ENCODE measurements around the gene AGPAT3. TPM values are rescaled to one million over a fixed set of nuclear protein-coding genes. Genes with fewer than 3 reads are reported as not detected.

Gene AGPAT3
- total and polyA plus RNA-seq, 10 of the 15 experiments (the other 5 are each of a cell fraction or from before 2014, with no cell fraction given): 1.2 to 110 (median 30.8) TPM

- Histone ChIP-seq H2AFZ (ENCODE audit: control insufficient read depth, low read depth, low read length) (no peak overlapping the region), H4K20me1 (ENCODE audit: control insufficient read depth, insufficient read depth) (no peaks in the 10 kb centered on the region), H3K4me3 (no peak overlapping the region), H3K9ac (ENCODE audit: control insufficient read depth, insufficient read depth, low read length) (no peak overlapping the region), H3K27ac (ENCODE audit: control insufficient read depth, insufficient read depth) (no peak overlapping the region), H3K36me3 (ENCODE audit: control insufficient read depth in 2 of 2, insufficient read depth in 2 of 2, low read length in 1 of 2) (peaks cover 12% of the 10 kb centered on the region in 2 experiments), H3K79me2 (ENCODE audit: control insufficient read depth, insufficient read depth, low read length) (peaks cover 23% of the 10 kb centered on the region), H3K9me3 (replicated peaks; ENCODE audit: control insufficient read depth, insufficient read depth, low read length) (peaks cover 9% of the 10 kb centered on the region), H3K4me1 (ENCODE audit: control insufficient read depth, insufficient read depth, low read length) (no peaks in the 10 kb centered on the region), H3K4me2 (ENCODE audit: control insufficient read depth, insufficient read depth) (no peak overlapping the region), H3K27me3 (replicated peaks in 1 of 2; ENCODE audit: control insufficient read depth in 2 of 2, insufficient read depth in 2 of 2, low read length in 1 of 2) (no peaks in the 10 kb centered on the region)
- in situ Hi-C loops (cut with MboI) (no loop called here), intact Hi-C loops (cut with micrococcal nuclease; ENCODE audit: unreplicated experiment) (no loop called here)
- no TSS peak for BruUV-seq (replicated peaks)
- ChIA-PET SMC1A (ENCODE audit: uncharacterized antibody, unreplicated experiment) (no interaction called here), POLR2A (interaction anchor here (1.1 kb wide), 1 partner anchor 26 kb away, joined by 3 read pairs; no protein-coding TSS in a partner anchor), RAD21 (ENCODE audit: unreplicated experiment) (no interaction called here), CTCF (no interaction called here)
- TF ChIP-seq KDM1A (IDR thresholded peaks at IDR 0.05; ENCODE audit: borderline replicate concordance) (no peak), IRF3 (IDR thresholded peaks at IDR 0.05) (no peak), MXI1 (IDR thresholded peaks at IDR 0.05; ENCODE audit: low read depth, low read length) (no peak), PAX8 (IDR thresholded peaks at IDR 0.05) (no peak), EGR1 (IDR thresholded peaks at IDR 0.05; ENCODE audit: borderline replicate concordance in 1 of 2, low read depth in 2 of 2, low read length in 2 of 2) (no peak), RELB (IDR thresholded peaks at IDR 0.05; ENCODE audit: low read depth) (no peak), BCL11A (IDR thresholded peaks at IDR 0.05; ENCODE audit: low read depth, low read length) (no peak), SMAD1 (IDR thresholded peaks at IDR 0.05; ENCODE audit: low read depth, partially characterized antibody) (no peak), CHD1 (IDR thresholded peaks at IDR 0.05; ENCODE audit: low read depth, low read length) (no peak), BCL3 (IDR thresholded peaks at IDR 0.05; ENCODE audit: borderline replicate concordance, insufficient read depth, low read depth, low read length, poor library complexity, severe bottlenecking) (no peak), ZNF274 (IDR thresholded peaks at IDR 0.05; ENCODE audit: insufficient read depth, insufficient read length) (no peak), PBX3 (IDR thresholded peaks at IDR 0.05; ENCODE audit: insufficient replicate concordance, low read depth, low read length) (no peak), CBX5 (IDR thresholded peaks at IDR 0.05; ENCODE audit: low read depth) (no peak), SP1 (IDR thresholded peaks at IDR 0.05; ENCODE audit: low read depth, low read length) (no peak)
- no peak for DNase-seq (ENCODE audit: low read depth, low spot score)
- ATAC-seq: no peak
- WGBS (ENCODE audit: insufficient coverage, insufficient replicate concordance, low lambda C conversion rate, missing lambda C conversion rate): 93% methylated on average over 19 of the region's 19 CpGs
- FAIRE-seq: no peak
Measured at GRCh38 chr21:43909741-43910400, 44.8 kb downstream of the AGPAT3 start.
